ENCODE data around the gene SKP1. TPM values are rescaled to one million over a fixed set of nuclear protein-coding genes. Genes with fewer than 3 reads are reported as not detected.
A peak's percentile ranks its signal among the peaks of the same experiment; 100 is the strongest.

The SKP1 gene
- total and polyA plus RNA-seq, 10 of the 15 experiments (the other 5 are each of a cell fraction or from before 2014, with no cell fraction given): 100 to 1,686 (median 519) TPM

- peak; percentile 27 for FAIRE-seq
- intact Hi-C loops (cut with micrococcal nuclease; ENCODE audit: unreplicated experiment): loop anchor here (2.0 to 5.0 kb wide), 2 partner anchors 13 to 417 kb away; no protein-coding TSS in a partner anchor
- TF ChIP-seq BCL3 (IDR thresholded peaks at IDR 0.05; ENCODE audit: borderline replicate concordance, insufficient read depth, low read depth, low read length, poor library complexity, severe bottlenecking) (peak; percentile 43), RFX5 (IDR thresholded peaks at IDR 0.05; ENCODE audit: low read depth, low read length) (no peak), RB1 (IDR thresholded peaks at IDR 0.05; ENCODE audit: borderline replicate concordance) (no peak), BCLAF1 (IDR thresholded peaks at IDR 0.05) (no peak), EP300 (IDR thresholded peaks at IDR 0.05; ENCODE audit: borderline replicate concordance in 1 of 2, control insufficient read depth in 1 of 2, low read depth in 2 of 2, low read length in 2 of 2) (0 out of 4 replicates have a peak, but pooled peaks of 1 of the 2 experiments have one; percentile 11), MXI1 (IDR thresholded peaks at IDR 0.05; ENCODE audit: low read depth, low read length) (no peak; the same call in 1 of the 2 replicates), FOXK2 (IDR thresholded peaks at IDR 0.05) (no peak), NRF1 (conservative IDR thresholded peaks at IDR 0.05; ENCODE audit: low read depth, low read length) (no peak), SREBF1 (IDR thresholded peaks at IDR 0.05; ENCODE audit: low read length) (no peak), CBFB (IDR thresholded peaks at IDR 0.05; ENCODE audit: low read depth) (0 out of 2 replicates have a peak, but pooled peaks have one; percentile 30), CREB1 (IDR thresholded peaks at IDR 0.05; ENCODE audit: low read depth) (no peak), NFXL1 (IDR thresholded peaks at IDR 0.05; ENCODE audit: borderline replicate concordance) (no peak), NR2F1 (conservative IDR thresholded peaks at IDR 0.05) (0 out of 2 replicates have a peak, but pooled peaks have one; percentile 46), HDAC2 (IDR thresholded peaks at IDR 0.05) (no peak), SRF (IDR thresholded peaks at IDR 0.05; ENCODE audit: low read depth in 2 of 2, low read length in 2 of 2) (no peak), BHLHE40 (IDR thresholded peaks at IDR 0.05; ENCODE audit: borderline replicate concordance in 1 of 2, low read depth in 2 of 2, low read length in 1 of 2) (peak in 1 of 2 experiments; percentile 34; a peak in 1 of 4 replicates), KLF5 (IDR thresholded peaks at IDR 0.05; ENCODE audit: partially characterized antibody) (no peak), CEBPB (IDR thresholded peaks at IDR 0.05; ENCODE audit: borderline replicate concordance in 1 of 2, low read depth in 2 of 2, low read length in 2 of 2) (no peak)
Observed at GRCh38 chr5:134125039-134126015, 51.4 kb downstream of the SKP1 start.

More at GRCh38 chr5:134125039-134126015, 51.4 kb downstream of the SKP1 start:
- no peaks in the 10 kb centered on the region for H3K27me3 ChIP-seq (replicated peaks in 1 of 2; ENCODE audit: control insufficient read depth in 2 of 2, insufficient read depth in 2 of 2, low read length in 1 of 2)
- BruUV-seq (replicated peaks): no TSS peak
- in situ Hi-C loops (cut with MboI): no loop called here
- ChIA-PET SMC1A (ENCODE audit: uncharacterized antibody, unreplicated experiment) (interaction anchor here (1.1 to 7.6 kb wide), 4 partner anchors 14 to 85 kb away, joined by 3 to 76 read pairs (median 13); no protein-coding TSS in a partner anchor), RAD21 (ENCODE audit: unreplicated experiment) (interaction anchor here (0.6 to 8.7 kb wide), 12 partner anchors 12 to 258 kb away, joined by 3 to 128 read pairs (median 4); partner anchors contain the start of gene TCF7), CTCF (interaction anchor here (1.0 to 12.1 kb wide), 9 partner anchors 8 to 99 kb away, joined by 3 to 184 read pairs (median 5); no protein-coding TSS in a partner anchor), POLR2A (interaction anchor here (0.6 to 19.5 kb wide), 6 partner anchors 11 to 1001 kb away, joined by 3 to 291 read pairs (median 4); partner anchors contain the start of gene TCF7)
- no peak overlapping the region for H3K4me3 ChIP-seq
- DNase-seq (ENCODE audit: low read depth, low spot score): no peak
- H3K4me2 ChIP-seq (ENCODE audit: control insufficient read depth, insufficient read depth): peak overlapping the region; percentile 28
- H4K20me1 ChIP-seq (ENCODE audit: control insufficient read depth, insufficient read depth): no peaks in the 10 kb centered on the region
- H3K9me3 ChIP-seq (replicated peaks; ENCODE audit: control insufficient read depth, insufficient read depth, low read length): no peaks in the 10 kb centered on the region
- peak; percentile 41 for ATAC-seq
- H2AFZ ChIP-seq (ENCODE audit: control insufficient read depth, low read depth, low read length): no peak overlapping the region
- H3K79me2 ChIP-seq (ENCODE audit: control insufficient read depth, insufficient read depth, low read length): peaks cover 18% of the 10 kb centered on the region
- no peak overlapping the region for H3K9ac ChIP-seq (ENCODE audit: control insufficient read depth, insufficient read depth, low read length)
- H3K36me3 ChIP-seq (ENCODE audit: control insufficient read depth in 2 of 2, insufficient read depth in 2 of 2, low read length in 1 of 2): peaks cover 0 to 11% of the 10 kb centered on the region in 2 experiments; a peak in 2 of 4 replicates
- WGBS (ENCODE audit: insufficient coverage, insufficient replicate concordance, low lambda C conversion rate, missing lambda C conversion rate): 29% methylated on average over 14 of the region's 14 CpGs
- peak overlapping the region; percentile 47 for H3K27ac ChIP-seq (ENCODE audit: control insufficient read depth, insufficient read depth)
- peaks cover 64% of the 10 kb centered on the region for H3K4me1 ChIP-seq (ENCODE audit: control insufficient read depth, insufficient read depth, low read length)

All from GM12878 (cell line).